GM23338 (cell line): ENCODE measurements around the gene SUSD4.

Experiments used
- EZH2phosphoT487 ChIP-seq: fragments of 200-600 bp; sonication (generic); IDR thresholded peaks from one replicate; pipeline ENCODE4 v1.8.1; 2018; ENCODE audit warnings: antibody characterized with exemption; ENCODE audit not compliant: unreplicated experiment
- POLR2AphosphoS5 ChIP-seq: IDR thresholded peaks from 2 replicates; pipeline ENCODE4 v1.6.1; 2016; ENCODE audit warnings: antibody characterized with exemption, low read depth
- ZNF331 ChIP-seq: fragments of 250-450 bp; sonication (Bioruptor Pico); IDR thresholded peaks from 2 replicates; pipeline ENCODE4 v1.5.0; 2020; ENCODE audit warnings: low read depth, mild to moderate bottlenecking, moderate library complexity
- TF ChIP-seq, protein P1 (sequence below), 2 experiments: fragments of 200-600 bp in 1 of 2; sonication (generic) in 1 of 2; conservative IDR thresholded peaks; 2 replicates each; pipeline versions ENCODE4 v1.5.1 to v1.6.1; 2016 to 2017; ENCODE audit warnings: antibody characterized with exemption in 2 of 2, low read depth in 2 of 2, mild to moderate bottlenecking in 2 of 2, moderate library complexity in 1 of 2

DNA sequence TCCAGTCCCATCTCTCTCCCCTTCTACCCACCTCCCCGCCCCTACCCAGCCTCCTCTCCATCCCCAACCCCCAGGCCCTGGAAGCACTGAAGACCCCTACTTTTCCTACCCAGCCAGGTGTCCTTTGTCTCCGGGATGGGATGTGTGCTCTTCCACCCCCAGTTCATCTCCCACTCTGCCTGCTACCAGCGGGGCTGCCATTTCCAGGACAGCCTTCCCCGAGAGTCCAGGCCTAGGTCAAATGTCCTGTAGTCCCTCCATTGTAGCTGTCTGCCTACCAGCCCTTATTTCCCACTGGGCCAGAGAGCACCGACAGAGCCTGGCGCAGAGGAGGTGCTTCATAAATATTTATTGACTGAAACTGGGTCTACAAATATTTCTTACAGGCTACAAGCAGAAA lies 148.9 kb downstream of the SUSD4 start:
- TF ChIP-seq, protein P1, sequence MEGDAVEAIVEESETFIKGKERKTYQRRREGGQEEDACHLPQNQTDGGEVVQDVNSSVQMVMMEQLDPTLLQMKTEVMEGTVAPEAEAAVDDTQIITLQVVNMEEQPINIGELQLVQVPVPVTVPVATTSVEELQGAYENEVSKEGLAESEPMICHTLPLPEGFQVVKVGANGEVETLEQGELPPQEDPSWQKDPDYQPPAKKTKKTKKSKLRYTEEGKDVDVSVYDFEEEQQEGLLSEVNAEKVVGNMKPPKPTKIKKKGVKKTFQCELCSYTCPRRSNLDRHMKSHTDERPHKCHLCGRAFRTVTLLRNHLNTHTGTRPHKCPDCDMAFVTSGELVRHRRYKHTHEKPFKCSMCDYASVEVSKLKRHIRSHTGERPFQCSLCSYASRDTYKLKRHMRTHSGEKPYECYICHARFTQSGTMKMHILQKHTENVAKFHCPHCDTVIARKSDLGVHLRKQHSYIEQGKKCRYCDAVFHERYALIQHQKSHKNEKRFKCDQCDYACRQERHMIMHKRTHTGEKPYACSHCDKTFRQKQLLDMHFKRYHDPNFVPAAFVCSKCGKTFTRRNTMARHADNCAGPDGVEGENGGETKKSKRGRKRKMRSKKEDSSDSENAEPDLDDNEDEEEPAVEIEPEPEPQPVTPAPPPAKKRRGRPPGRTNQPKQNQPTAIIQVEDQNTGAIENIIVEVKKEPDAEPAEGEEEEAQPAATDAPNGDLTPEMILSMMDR (conservative IDR thresholded peaks at IDR 0.05; ENCODE audit: low read depth in 2 of 2), result no peak
- no peak for TF ChIP-seq POLR2AphosphoS5
- no peak for TF ChIP-seq ZNF331 (CRISPR knock-in tag)
- TF ChIP-seq EZH2phosphoT487, result no peak
